H9 (cell line): Measurements from ENCODE around the gene OTUD6A. TPM values are rescaled to one million over a fixed set of nuclear protein-coding genes. Genes with fewer than 3 reads are reported as not detected.

Source experiments
- DNase-seq: peaks from one replicate; pipeline ENCODE4 v3.0.0-alpha.2; 2017
- H2AFZ ChIP-seq: one replicate; pipeline ENCODE4 v1.6.1; 2013; ENCODE audit warnings: mild to moderate bottlenecking, low read length, control low read depth, moderate library complexity
- H2AK5ac ChIP-seq: 2 replicates; pipeline ENCODE4 v1.6.1; 2013; ENCODE audit warnings: low read length, control low read depth, mixed read lengths; ENCODE audit not compliant: insufficient read length
- H2BK120ac ChIP-seq: one replicate; pipeline ENCODE4 v1.6.1; 2013; ENCODE audit warnings: low read depth, mild to moderate bottlenecking, low read length, control low read depth, inconsistent platforms; ENCODE audit not compliant: poor library complexity, severe bottlenecking
- H2BK12ac ChIP-seq: 2 replicates; pipeline ENCODE4 v1.6.1; 2013; ENCODE audit warnings: low read length, control low read depth, mixed read lengths, low read depth; ENCODE audit not compliant: insufficient read length
- H2BK15ac ChIP-seq: 2 replicates; pipeline ENCODE4 v1.6.1; 2013; ENCODE audit warnings: low read depth, low read length, control low read depth
- H2BK20ac ChIP-seq: one replicate; pipeline ENCODE4 v1.6.1; 2013; ENCODE audit warnings: low read depth, mild to moderate bottlenecking, low read length, control low read depth, inconsistent platforms; ENCODE audit not compliant: poor library complexity, severe bottlenecking
- H2BK5ac ChIP-seq: 2 replicates; pipeline ENCODE4 v1.6.1; 2013; ENCODE audit warnings: low read length, control low read depth, mixed read lengths; ENCODE audit not compliant: insufficient read length
- H3K14ac ChIP-seq: 2 replicates; pipeline ENCODE4 v1.6.1; 2013; ENCODE audit warnings: low read length, control low read depth; ENCODE audit not compliant: insufficient read depth
- H3K18ac ChIP-seq: 2 replicates; pipeline ENCODE4 v1.6.1; 2013; ENCODE audit warnings: low read depth, mild to moderate bottlenecking, mixed read lengths, low read length, control low read depth; ENCODE audit not compliant: insufficient read length
- H3K23ac ChIP-seq: 2 replicates; pipeline ENCODE4 v1.6.1; 2013; ENCODE audit warnings: low read length, control low read depth, mixed read lengths, low read depth; ENCODE audit not compliant: insufficient read length
- H3K23me2 ChIP-seq: 2 replicates; pipeline ENCODE4 v1.6.1; 2013; ENCODE audit warnings: low read depth, mild to moderate bottlenecking, mixed read lengths, low read length, control low read depth; ENCODE audit not compliant: insufficient read length, poor library complexity, severe bottlenecking
- H3K27ac ChIP-seq: 2 replicates; pipeline ENCODE4 v1.5.1; 2013; ENCODE audit warnings: low read length, control low read depth, mixed read lengths, low read depth; ENCODE audit not compliant: insufficient read length
- H3K27me3 ChIP-seq: 2 replicates; pipeline ENCODE4 v1.6.1; 2013; ENCODE audit warnings: low read length, control low read depth, inconsistent platforms; ENCODE audit not compliant: insufficient read depth
- H3K4ac ChIP-seq: 2 replicates; pipeline ENCODE4 v1.6.1; 2013; ENCODE audit warnings: low read depth, mild to moderate bottlenecking, control low read depth, inconsistent platforms, low read length, moderate library complexity
- H3K4me1 ChIP-seq: 2 replicates; pipeline ENCODE4 v1.6.1; 2013; ENCODE audit warnings: low read length, control low read depth, inconsistent platforms; ENCODE audit not compliant: insufficient read depth
- H3K4me2 ChIP-seq: 2 replicates; pipeline ENCODE4 v1.6.1; 2013; ENCODE audit warnings: low read length, control low read depth, mixed read lengths; ENCODE audit not compliant: insufficient read length, insufficient read depth
- H3K56ac ChIP-seq: 2 replicates; pipeline ENCODE4 v1.6.1; 2013; ENCODE audit warnings: low read depth, mild to moderate bottlenecking, mixed read lengths, low read length, control low read depth; ENCODE audit not compliant: insufficient read length
- H3K79me1 ChIP-seq: 2 replicates; pipeline ENCODE4 v1.6.1; 2013; ENCODE audit warnings: low read depth, mild to moderate bottlenecking, moderate library complexity, low read length, control low read depth, inconsistent platforms; ENCODE audit not compliant: insufficient read depth, poor library complexity, severe bottlenecking
- H3K79me2 ChIP-seq: 2 replicates; pipeline ENCODE4 v1.6.1; 2013; ENCODE audit warnings: low read length, control low read depth, inconsistent platforms; ENCODE audit not compliant: insufficient read depth
- H3K9ac ChIP-seq: 2 replicates; pipeline ENCODE4 v1.6.1; 2013; ENCODE audit warnings: low read length, control low read depth, mixed read lengths; ENCODE audit not compliant: insufficient read length; ENCODE audit errors: extremely low read depth
- H3K9me3 ChIP-seq: one replicate; pipeline ENCODE4 v1.6.1; 2013; ENCODE audit warnings: low read depth, low read length, inconsistent platforms; ENCODE audit not compliant: control insufficient read depth
- H3T11ph ChIP-seq: one replicate; pipeline ENCODE4 v1.6.1; 2013; ENCODE audit warnings: mild to moderate bottlenecking, low read length, control low read depth, inconsistent platforms
- H4K20me1 ChIP-seq: one replicate; pipeline ENCODE4 v1.6.1; 2013; ENCODE audit not compliant: control insufficient read depth, insufficient read length, insufficient read depth
- H4K5ac ChIP-seq: 2 replicates; pipeline ENCODE4 v1.6.1; 2013; ENCODE audit warnings: low read depth, mild to moderate bottlenecking, mixed read lengths, low read length, control low read depth; ENCODE audit not compliant: insufficient read length
- H4K8ac ChIP-seq: replicated peaks from 2 replicates; pipeline ENCODE4 v1.6.1; 2013; ENCODE audit warnings: low read length, control low read depth, mixed read lengths, low read depth; ENCODE audit not compliant: insufficient read length
- H4K91ac ChIP-seq: 2 replicates; pipeline ENCODE4 v1.6.1; 2013; ENCODE audit warnings: low read depth, mild to moderate bottlenecking, moderate library complexity, mixed read lengths, low read length, control low read depth; ENCODE audit not compliant: insufficient read length
- H3K27ac Mint-ChIP-seq, 3 experiments: 2 replicates in 2 of 3; 3 replicates in 1 of 3; pipeline ENCODE4 v1.8.0; 2020 to 2021; ENCODE audit warnings: mixed read lengths in 3 of 3, mild to moderate bottlenecking in 1 of 3, moderate library complexity in 1 of 3
- H3K27me3 Mint-ChIP-seq: 2 replicates; pipeline ENCODE4 v1.8.0; 2021; ENCODE audit warnings: low read depth, mild to moderate bottlenecking, moderate library complexity, mixed read lengths
- H3K36me3 Mint-ChIP-seq, 3 experiments: 2 replicates in 2 of 3; 3 replicates in 1 of 3; pipeline ENCODE4 v1.8.0; 2020 to 2021; ENCODE audit warnings: low read depth in 3 of 3, mixed read lengths in 3 of 3; ENCODE audit not compliant: insufficient read depth in 1 of 3
- H3K4me1 Mint-ChIP-seq, 2 experiments: 2 replicates each; pipeline ENCODE4 v1.8.0; 2020; ENCODE audit warnings: mixed read lengths in 2 of 2
- H3K4me3 Mint-ChIP-seq, 2 experiments: 2 replicates in 1 of 2; 3 replicates in 1 of 2; pipeline ENCODE4 v1.8.0; 2020 to 2021; ENCODE audit warnings: mild to moderate bottlenecking in 2 of 2, mixed read lengths in 2 of 2, moderate library complexity in 1 of 2
- H3K9me3 Mint-ChIP-seq, 2 experiments: 2 replicates in 1 of 2; 3 replicates in 1 of 2; pipeline ENCODE4 v1.8.0; 2020; ENCODE audit warnings: mild to moderate bottlenecking in 2 of 2, mixed read lengths in 2 of 2, moderate library complexity in 1 of 2
- CTCF ChIP-seq: fragments of 200-600 bp; sonication (generic); conservative IDR thresholded peaks from 3 replicates; pipeline ENCODE4 v1.8.0; 2021; ENCODE audit warnings: antibody characterized with exemption, mild to moderate bottlenecking
- WGBS: extraction: QIAGEN DNeasy Blood & Tissue Kit; methylation state at CpG from one replicate; pipeline ENCODE4 v1.1.7; 2013; ENCODE audit warnings: missing lambda C conversion rate, low lambda C conversion rate, mixed read lengths; ENCODE audit not compliant: insufficient read length; ENCODE audit errors: extremely low coverage; 5-methylcytosine and 5-hydroxymethylcytosine counted together
- total RNA-seq: library from RNA; stranded (reverse); gene quantifications from 2 replicates; pipeline ENCODE4 v1.2.1, GENCODE V29; 2021

The OTUD6A gene
- total RNA-seq, 1 experiment from 2014 or later, result not detected

GRCh38 chrX:70044541-70045245 is 17.6 kb upstream of the OTUD6A start:
- Mint-ChIP-seq H3K4me1 (no peaks in the 10 kb centered on the region; a peak in 1 of 4 replicates), H3K9me3 (peaks cover 69% of the 10 kb centered on the region in 2 experiments)
- no peak overlapping the region for H2BK15ac ChIP-seq

More at GRCh38 chrX:70044541-70045245, 17.6 kb upstream of the OTUD6A start:
- no peak overlapping the region for H2AK5ac ChIP-seq
- no peak for DNase-seq
- peaks cover 50% of the 10 kb centered on the region for H3K9me3 ChIP-seq
- H3K18ac ChIP-seq, result no peak overlapping the region
- H3K79me1 ChIP-seq, result no peaks in the 10 kb centered on the region
- no peak overlapping the region for H3K27ac Mint-ChIP-seq
- no peak overlapping the region for H4K8ac ChIP-seq
- no peak overlapping the region for H3K27ac ChIP-seq
- H3K79me2 ChIP-seq, result no peaks in the 10 kb centered on the region
- WGBS, result no CpG with 5 or more reads among the region's 4 CpGs
- no peak overlapping the region for H2BK12ac ChIP-seq
- peaks cover 2 to 5% (median 2%) of the 10 kb centered on the region in 3 experiments; a peak in 4 of 7 replicates for H3K36me3 Mint-ChIP-seq
- H3K27me3 Mint-ChIP-seq, result peaks cover 2% of the 10 kb centered on the region; the same call in 1 of the 2 replicates
- no peaks in the 10 kb centered on the region for H3K4me1 ChIP-seq
- H3K9ac ChIP-seq, result no peak overlapping the region
- no peak overlapping the region for H3K14ac ChIP-seq
- no peak for TF ChIP-seq CTCF
- H2BK5ac ChIP-seq, result no peak overlapping the region
- no peak overlapping the region for H4K5ac ChIP-seq
- no peak overlapping the region for H3K4me2 ChIP-seq
- no peaks in the 10 kb centered on the region for H3K27me3 ChIP-seq
- no peaks in the 10 kb centered on the region for H4K20me1 ChIP-seq
- no peak overlapping the region for H2BK20ac ChIP-seq
- no peak overlapping the region for H2BK120ac ChIP-seq
- no peak overlapping the region for H3K23ac ChIP-seq
- H3K56ac ChIP-seq, result no peak overlapping the region
- no peak overlapping the region for H3K4me3 Mint-ChIP-seq
- H3K23me2 ChIP-seq, result no peaks in the 10 kb centered on the region
- no peak overlapping the region for H3T11ph ChIP-seq
- no peak overlapping the region for H4K91ac ChIP-seq
- H3K4ac ChIP-seq, result no peak overlapping the region
- H2AFZ ChIP-seq, result no peak overlapping the region
